HEK293T (cell line): ENCODE measurements around the gene MT1A.
A peak's percentile ranks its signal among the peaks of the same experiment; 100 is the strongest.

ENCODE experiments used
- CTCF ChIA-PET: fragments of 350-600 bp; formaldehyde crosslinking; extraction: SDS; loops from one replicate; lab custom pipeline; 2021; ENCODE audit warnings: antibody characterized with exemption, inconsistent platforms; lab: Yijun Ruan, JAX
- POLR2A ChIA-PET: fragments of 350-600 bp; formaldehyde crosslinking; extraction: SDS; loops from one replicate; lab custom pipeline; 2020; ENCODE audit warnings: antibody characterized with exemption, inconsistent platforms; lab: Yijun Ruan, JAX
- DNase-seq: peaks from one replicate; pipeline ENCODE4 v3.0.0; 2012; ENCODE audit warnings: mixed read lengths; ENCODE audit errors: extremely low spot score
- ARNT ChIP-seq: fragments of 450-650 bp; IDR thresholded peaks from 2 replicates; pipeline ENCODE4 v1.6.1; 2017; ENCODE audit warnings: mild to moderate bottlenecking
- BHLHE40 ChIP-seq: fragments of 450-650 bp; IDR thresholded peaks from 2 replicates; pipeline ENCODE4 v1.6.1; 2016; ENCODE audit warnings: mild to moderate bottlenecking, moderate library complexity, borderline replicate concordance
- CTBP1 ChIP-seq: fragments of 450-650 bp; IDR thresholded peaks from 2 replicates; pipeline ENCODE4 v1.6.1; 2016; ENCODE audit warnings: borderline replicate concordance
- ELF4 ChIP-seq: fragments of 450-650 bp; IDR thresholded peaks from 2 replicates; pipeline ENCODE4 v1.6.1; 2017; ENCODE audit warnings: antibody characterized with exemption
- FOXA1 ChIP-seq: fragments of 450-650 bp; IDR thresholded peaks from 2 replicates; pipeline ENCODE4 v1.6.1; 2016; ENCODE audit warnings: mild to moderate bottlenecking
- FOXK2 ChIP-seq: fragments of 450-650 bp; IDR thresholded peaks from 2 replicates; pipeline ENCODE4 v1.6.1; 2016; ENCODE audit warnings: mild to moderate bottlenecking
- FOXM1 ChIP-seq: fragments of 450-650 bp; IDR thresholded peaks from 2 replicates; pipeline ENCODE4 v1.6.1; 2017; ENCODE audit warnings: mild to moderate bottlenecking, borderline replicate concordance
- HDGF ChIP-seq: fragments of 450-650 bp; IDR thresholded peaks from 2 replicates; pipeline ENCODE4 v1.6.1; 2017; ENCODE audit warnings: antibody characterized with exemption, borderline replicate concordance
- L3MBTL2 ChIP-seq: fragments of 450-650 bp; conservative IDR thresholded peaks from 2 replicates; pipeline ENCODE4 v1.6.1; 2016; ENCODE audit warnings: mild to moderate bottlenecking
- LEF1 ChIP-seq: fragments of 450-650 bp; IDR thresholded peaks from 2 replicates; pipeline ENCODE4 v1.6.1; 2017; ENCODE audit warnings: mild to moderate bottlenecking, borderline replicate concordance
- NFRKB ChIP-seq: fragments of 450-650 bp; IDR thresholded peaks from 2 replicates; pipeline ENCODE4 v1.6.1; 2016; ENCODE audit warnings: mild to moderate bottlenecking, moderate library complexity
- SP1 ChIP-seq: fragments of 450-650 bp; IDR thresholded peaks from 2 replicates; pipeline ENCODE4 v1.6.1; 2017
- SUZ12 ChIP-seq: fragments of 450-650 bp; IDR thresholded peaks from 2 replicates; pipeline ENCODE4 v1.6.1; 2016; ENCODE audit warnings: mild to moderate bottlenecking
- ZNF384 ChIP-seq: fragments of 450-650 bp; IDR thresholded peaks from 2 replicates; pipeline ENCODE4 v1.6.1; 2016
- TF ChIP-seq, protein P1 (sequence below): fragments of 450-650 bp; IDR thresholded peaks from 2 replicates; pipeline ENCODE4 v1.6.1; 2016

The MT1A gene

DNA sequence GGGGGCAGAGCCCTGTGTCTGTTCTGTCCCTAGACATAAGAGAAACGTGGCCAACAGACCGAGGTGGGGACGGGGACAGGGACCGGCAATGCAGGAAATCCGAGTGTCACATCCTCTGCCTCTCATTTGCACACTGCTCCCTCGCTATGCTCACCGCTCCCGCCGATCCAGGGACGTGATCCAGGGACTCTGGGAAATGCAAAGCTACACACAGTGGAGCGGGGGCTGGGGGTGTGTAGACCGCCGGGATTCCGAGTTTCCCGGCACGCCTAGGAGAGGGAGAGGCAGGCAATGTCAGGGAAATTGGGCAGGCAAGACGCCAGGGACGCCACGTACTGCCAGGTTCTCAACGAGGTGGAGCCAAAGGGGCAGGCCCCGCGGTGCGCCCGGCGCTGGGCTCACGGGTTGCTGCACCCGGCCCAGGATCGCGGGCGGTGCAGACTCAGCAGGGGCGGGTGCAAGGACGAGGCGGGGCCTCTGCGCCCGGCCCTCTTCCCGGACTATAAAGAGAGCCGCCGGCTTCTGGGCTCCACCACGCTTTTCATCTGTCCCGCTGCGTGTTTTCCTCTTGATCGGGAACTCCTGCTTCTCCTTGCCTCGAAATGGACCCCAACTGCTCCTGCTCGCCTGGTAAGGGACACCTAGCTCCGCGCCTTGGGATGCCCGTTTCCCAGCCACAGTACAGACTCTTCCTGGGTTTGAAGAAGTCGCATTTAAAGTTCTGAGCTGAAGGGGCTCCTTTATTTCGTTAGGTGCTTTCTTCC is 43.7 kb downstream of the MT1A start, which contains the start of gene MT1X:
TSS of gene MT1X (plus strand) at position 532 of the 764 bp plus-strand sequence. CDS start at position 603, 71 bp downstream.
- peak; percentile 87 for DNase-seq
- CTCF ChIA-PET, result interaction anchor here (0.6 kb wide), 1 partner anchor 20 kb away, joined by 3 read pairs; no protein-coding TSS in a partner anchor
- POLR2A ChIA-PET, result interaction anchor here (1.0 to 1.9 kb wide), 4 partner anchors 20 to 74 kb away, joined by 3 to 6 read pairs (median 3); partner anchors contain the start of gene MT2A
- no peak for TF ChIP-seq FOXM1
- TF ChIP-seq ELF4, result peak; percentile 19; the same call in 1 of the 2 replicates
- 0 out of 2 replicates have a peak, but pooled peaks have one; percentile 13 for TF ChIP-seq ARNT

DNA sequence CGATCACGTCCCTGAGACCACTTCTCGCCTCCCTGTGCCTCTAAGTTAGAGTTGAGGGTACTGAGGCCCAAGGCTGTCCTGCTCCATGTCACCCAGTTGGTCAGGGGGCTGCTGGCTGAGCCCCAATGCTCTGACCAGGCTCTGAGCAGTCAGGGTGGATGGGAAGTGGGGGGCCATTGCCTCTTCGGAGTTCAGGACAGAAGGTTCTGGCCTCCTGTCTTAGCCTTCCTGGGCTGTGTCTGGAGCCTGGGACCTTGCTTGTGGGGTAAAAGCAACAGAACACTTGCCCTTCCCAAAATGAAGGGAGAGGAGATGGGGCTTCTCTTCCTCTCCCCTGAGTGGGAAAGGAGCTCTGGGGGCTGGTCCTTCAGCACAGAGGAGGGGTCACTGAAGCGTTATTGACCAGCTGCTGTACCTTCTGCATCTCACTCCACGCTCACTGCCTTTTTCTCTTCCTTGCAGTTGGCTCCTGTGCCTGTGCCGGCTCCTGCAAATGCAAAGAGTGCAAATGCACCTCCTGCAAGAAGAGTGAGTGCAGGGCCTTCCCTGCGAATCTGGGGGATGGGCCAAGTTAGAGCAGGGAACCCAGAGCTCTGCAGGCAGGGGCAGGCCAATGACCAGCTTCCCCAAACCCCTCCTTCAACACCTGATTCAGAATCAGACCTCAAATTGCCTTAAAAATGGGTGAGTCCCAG is 44.4 kb downstream of the MT1A start:
- ChIA-PET CTCF (interaction anchor here (0.7 kb wide), 2 partner anchors 79 to 678 kb away, joined by 3 read pairs; no protein-coding TSS in a partner anchor), POLR2A (interaction anchor here (1.0 to 1.9 kb wide), 3 partner anchors 19 to 75 kb away, joined by 3 to 6 read pairs (median 3); partner anchors contain the start of gene MT2A)
- DNase-seq, result no peak
- TF ChIP-seq L3MBTL2 (no peak), FOXM1 (no peak), SP1 (no peak), HDGF (no peak), FOXA1 (no peak), ARNT (no peak), FOXK2 (no peak), SUZ12 (no peak), ELF4 (no peak)
- TF ChIP-seq, protein P1, sequence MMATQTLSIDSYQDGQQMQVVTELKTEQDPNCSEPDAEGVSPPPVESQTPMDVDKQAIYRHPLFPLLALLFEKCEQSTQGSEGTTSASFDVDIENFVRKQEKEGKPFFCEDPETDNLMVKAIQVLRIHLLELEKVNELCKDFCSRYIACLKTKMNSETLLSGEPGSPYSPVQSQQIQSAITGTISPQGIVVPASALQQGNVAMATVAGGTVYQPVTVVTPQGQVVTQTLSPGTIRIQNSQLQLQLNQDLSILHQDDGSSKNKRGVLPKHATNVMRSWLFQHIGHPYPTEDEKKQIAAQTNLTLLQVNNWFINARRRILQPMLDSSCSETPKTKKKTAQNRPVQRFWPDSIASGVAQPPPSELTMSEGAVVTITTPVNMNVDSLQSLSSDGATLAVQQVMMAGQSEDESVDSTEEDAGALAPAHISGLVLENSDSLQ, result no peak

DNA sequence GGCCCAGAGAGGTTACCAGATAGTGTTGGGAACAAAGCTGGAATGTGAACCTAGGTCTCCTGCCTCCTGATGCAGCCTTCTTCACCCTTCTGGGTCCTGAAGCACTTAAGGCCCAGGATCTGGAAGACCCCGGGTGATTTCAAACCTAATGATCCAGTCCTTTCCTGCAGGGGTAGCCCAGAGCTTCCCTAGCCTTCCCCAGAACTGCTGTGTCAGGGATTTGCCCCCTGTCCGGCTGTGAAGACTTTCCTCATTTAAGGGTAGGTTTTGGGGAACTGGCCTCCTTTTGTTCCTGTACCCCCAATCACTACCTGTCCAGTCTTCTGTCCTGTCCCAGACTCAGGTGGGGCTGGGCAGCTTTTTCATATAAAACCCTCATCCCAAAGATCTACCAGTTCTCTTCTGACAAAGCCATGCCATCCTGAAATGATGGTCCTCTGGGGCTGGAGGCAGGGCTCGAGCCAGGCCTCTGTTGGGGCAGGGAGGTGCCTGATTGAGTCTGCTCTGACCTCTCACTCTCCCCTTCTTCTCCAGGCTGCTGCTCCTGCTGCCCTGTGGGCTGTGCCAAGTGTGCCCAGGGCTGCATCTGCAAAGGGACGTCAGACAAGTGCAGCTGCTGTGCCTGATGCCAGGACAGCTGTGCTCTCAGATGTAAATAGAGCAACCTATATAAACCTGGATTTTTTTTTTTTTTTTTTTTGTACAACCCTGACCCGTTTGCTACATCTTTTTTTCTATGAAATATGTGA is 45.1 kb downstream of the MT1A start:
- POLR2A ChIA-PET, result interaction anchor here (1.9 kb wide), 1 partner anchor 19 kb away, joined by 6 read pairs; no protein-coding TSS in a partner anchor
- no peak for TF ChIP-seq FOXK2
- no peak for DNase-seq
- CTCF ChIA-PET, result interaction anchor here (0.7 kb wide), 2 partner anchors 80 to 677 kb away, joined by 3 read pairs; no protein-coding TSS in a partner anchor

DNA sequence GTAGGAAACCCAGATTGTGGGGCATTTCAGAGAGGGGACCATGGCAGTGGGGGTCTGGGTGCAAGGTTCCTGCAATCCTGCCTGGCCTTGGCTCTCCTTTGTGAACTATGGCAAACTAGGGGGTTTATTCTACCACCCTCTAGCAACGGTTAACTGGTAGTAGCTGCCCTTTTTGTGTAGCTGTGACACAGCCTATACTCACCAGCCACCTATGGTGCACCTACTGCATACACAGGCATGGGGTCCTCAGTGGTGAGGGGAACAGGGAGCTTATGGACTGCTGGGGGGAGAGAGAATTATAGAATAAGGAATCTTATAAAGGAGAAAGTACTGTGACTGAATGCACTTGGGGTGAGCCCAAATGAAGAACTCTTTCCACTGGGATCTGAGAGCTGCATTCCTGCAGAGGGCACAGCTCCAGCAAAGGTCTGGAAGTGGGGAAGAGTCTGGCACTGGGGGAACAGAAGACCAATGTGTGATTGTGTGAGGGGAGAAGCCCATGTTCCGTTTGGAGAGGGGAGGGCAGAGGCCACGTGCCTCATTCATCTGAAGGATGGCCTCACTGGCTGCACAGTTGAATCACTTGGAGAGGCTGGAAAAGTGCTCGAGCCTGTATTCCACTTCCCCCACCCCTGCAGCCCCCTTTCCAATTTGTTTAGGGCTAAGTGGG is 45.9 kb downstream of the MT1A start:
- ChIA-PET CTCF (no interaction called here), POLR2A (no interaction called here)
- no peak for TF ChIP-seq ZNF384
- no peak for TF ChIP-seq HDGF
- no peak for DNase-seq

DNA sequence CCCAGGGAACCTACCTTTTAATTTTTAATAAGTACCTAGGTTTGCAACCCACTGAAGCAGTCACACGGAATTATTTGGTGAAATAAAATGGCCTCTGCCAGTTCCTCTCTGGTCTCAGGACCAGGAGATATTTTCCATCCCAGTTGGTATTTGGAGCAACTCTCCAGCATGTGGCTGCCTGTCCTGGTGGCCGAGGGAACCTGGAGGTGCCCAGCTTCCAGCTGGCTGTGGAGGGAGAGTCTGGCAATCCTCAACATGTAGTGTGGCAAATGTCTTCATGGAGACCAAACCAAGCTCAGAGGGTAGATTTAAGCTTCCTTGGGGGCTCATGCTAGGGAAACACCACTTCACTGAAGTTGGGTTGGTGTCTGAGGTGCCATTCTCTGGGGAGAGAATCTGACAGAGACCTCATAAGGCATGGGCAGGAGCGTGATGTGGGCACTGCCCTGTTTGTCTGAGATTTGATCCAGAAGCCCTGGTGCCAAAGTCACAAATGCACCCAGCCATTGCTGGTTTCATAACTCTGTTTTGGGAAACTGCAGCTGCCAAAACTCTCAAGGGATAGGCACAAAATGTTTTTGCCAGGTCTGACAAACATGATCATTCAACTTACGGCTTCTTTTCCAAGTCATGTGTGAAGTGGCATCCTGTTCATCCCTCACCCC is 46.6 kb downstream of the MT1A start:
- CTCF ChIA-PET, result no interaction called here
- no peak for TF ChIP-seq SUZ12
- no peak for TF ChIP-seq SP1
- no peak for TF ChIP-seq ELF4
- TF ChIP-seq, protein P1, result no peak
- TF ChIP-seq FOXA1, result no peak
- TF ChIP-seq FOXM1, result no peak
- TF ChIP-seq ZNF384, result no peak
- no peak for TF ChIP-seq L3MBTL2
- no peak for TF ChIP-seq LEF1
- TF ChIP-seq NFRKB, result no peak

DNA sequence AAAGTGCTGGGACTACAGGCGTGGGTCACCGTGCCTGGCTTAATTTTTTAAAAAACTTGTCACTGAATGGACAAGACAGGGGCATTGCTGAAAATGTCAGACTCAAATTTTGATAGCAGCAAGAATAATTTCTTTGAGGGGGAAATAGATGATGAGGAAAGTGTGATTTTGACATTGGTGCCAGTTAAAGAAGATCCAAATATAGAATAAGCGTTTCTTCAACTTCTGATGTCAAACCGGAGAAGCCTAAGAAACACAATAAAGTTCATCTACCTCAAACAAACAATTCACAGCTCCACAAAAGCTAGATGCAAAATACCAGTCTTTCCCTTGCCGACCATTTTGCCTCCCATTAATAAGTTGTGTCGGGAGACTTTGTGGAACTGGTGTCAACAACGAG is 48.3 kb downstream of the MT1A start:
- no peak for TF ChIP-seq NFRKB
- TF ChIP-seq LEF1, result no peak
- no peak for TF ChIP-seq ELF4
- no peak for TF ChIP-seq BHLHE40
- TF ChIP-seq L3MBTL2, result no peak
- TF ChIP-seq ARNT, result no peak
- TF ChIP-seq CTBP1, result no peak
- TF ChIP-seq HDGF, result no peak
- TF ChIP-seq, protein P1, result no peak
- TF ChIP-seq ZNF384, result no peak
- TF ChIP-seq SP1, result no peak
- no peak for DNase-seq
- POLR2A ChIA-PET, result no interaction called here
- CTCF ChIA-PET, result no interaction called here

More for the DNA sequence above, 46.6 kb downstream of the MT1A start:
- POLR2A ChIA-PET, result no interaction called here
- no peak for DNase-seq
